Measurements from ENCODE around the gene HTR4.

HTR4 gene

DNA sequence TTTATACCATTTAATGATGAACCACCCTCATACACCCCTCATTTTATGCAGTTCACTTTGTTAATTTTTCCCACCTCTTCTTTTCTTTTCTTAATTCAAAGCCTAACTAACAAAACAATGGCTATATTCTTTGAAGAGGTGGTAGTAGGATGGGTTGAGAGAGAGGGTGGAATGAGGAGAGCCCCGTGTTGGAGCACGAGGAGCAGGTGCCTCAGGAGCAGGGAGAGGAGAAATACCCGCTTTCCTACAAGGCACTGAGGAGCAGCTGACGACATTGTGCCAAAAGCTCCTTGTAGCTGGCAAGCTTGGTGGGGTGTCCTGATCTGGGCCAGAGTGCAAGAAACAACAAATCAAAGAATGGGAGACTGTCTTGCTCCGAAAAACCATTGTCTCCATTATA is 129.6 kb downstream of the HTR4 start:
- no peak for DNase-seq

DNA sequence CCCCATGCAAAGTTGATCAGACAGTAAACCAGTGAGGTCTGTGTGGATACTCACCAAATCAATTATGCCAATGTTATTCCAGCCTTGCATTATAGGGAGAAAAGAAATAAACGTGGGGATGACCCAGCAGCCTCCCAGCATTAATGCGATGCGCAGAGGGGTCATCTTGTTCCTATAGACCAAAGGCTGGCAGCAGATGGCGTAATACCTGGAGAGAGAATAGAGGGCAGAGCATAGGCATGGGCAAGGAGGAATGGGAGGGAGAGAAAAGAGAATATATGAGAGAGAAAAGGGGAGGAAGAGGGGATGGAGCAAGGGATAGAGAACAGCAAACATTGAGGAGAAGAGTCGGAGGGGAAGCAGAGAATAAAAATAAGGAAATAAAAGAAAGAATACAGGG is 131.2 kb downstream of the HTR4 start:
- DNase-seq, result no peak

DNA sequence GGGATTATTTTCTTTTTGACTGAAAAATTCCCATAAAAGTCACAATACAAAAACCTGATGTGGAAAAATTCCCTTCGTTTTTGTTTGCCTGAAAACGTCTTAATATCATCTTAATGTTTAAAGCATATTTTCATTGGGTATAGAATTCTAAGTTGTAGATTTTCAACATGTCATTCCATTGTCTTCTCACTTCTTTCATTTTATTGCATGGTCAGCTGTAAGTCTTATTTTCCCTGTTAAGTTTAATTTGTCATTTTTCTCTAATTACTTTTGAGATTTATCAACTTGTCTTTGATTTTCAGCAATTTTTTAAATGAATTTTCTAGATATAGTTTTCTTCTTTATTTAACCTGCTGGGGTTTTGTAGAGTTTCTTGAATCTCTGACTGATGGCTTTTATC is 138.9 kb downstream of the HTR4 start:
- no peak for DNase-seq

DNA sequence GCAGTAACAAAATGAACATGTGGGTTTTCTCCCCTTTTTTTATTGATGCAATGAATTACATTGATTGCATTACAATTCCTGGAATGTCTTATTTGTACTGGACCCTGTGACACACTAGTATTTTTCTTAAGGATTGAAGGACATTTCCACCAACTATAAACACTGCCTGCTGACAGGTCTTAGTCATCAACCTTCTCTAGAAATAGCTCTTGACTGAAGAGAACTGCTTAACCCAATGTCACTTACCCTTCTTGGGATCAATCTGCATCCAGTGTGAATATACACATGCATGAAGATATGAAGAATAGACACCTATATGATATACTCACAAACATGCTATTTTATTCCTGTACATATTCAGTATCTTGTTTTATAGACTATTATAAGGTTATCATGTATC is 140.0 kb downstream of the HTR4 start:
- DNase-seq, result no peak

DNA sequence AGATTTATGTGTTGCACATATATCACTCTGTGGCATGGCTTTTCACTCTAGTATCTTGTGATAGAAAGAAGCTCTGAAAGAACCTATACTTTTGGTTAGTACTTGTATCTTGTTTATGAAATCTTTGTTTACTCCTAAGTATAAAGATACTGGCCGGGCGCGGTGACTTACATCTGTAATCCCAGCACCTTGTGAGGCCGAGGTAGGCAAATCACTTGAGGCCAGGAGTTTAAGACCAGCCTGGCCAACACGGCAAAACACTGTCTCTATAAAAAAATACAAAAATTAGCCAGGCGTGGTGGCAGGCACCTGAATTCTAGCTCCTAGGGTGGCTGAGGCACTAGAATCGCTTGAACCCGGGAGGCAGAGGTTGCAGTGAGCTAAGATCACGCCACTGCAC is 141.8 kb downstream of the HTR4 start:
- no peak for DNase-seq

DNA sequence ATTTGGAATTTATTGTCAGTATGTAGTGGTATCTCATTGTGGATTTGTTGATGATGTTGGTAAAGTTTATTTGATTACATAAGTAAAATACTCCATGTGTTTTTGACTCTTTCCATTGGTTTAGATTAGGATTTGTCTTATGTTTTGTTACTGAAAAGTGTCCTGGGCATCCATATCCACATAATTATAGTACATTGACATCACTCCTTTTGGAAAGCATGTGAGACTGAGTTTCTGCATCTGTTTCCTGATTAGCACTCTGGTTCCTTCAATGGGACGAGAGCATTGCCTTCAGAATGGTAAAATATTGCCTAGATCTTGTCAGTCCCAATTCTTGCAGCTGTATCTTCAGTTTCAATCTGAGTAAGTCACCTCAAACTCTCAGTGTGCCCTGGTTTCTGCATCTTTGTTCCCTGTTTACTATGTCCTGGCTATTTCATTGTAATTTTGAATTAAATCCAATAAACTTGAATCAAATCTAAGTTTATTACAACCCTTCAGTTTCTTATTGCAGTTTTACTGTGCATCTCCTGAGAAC is 142.4 kb downstream of the HTR4 start:
- DNase-seq, result no peak

DNA sequence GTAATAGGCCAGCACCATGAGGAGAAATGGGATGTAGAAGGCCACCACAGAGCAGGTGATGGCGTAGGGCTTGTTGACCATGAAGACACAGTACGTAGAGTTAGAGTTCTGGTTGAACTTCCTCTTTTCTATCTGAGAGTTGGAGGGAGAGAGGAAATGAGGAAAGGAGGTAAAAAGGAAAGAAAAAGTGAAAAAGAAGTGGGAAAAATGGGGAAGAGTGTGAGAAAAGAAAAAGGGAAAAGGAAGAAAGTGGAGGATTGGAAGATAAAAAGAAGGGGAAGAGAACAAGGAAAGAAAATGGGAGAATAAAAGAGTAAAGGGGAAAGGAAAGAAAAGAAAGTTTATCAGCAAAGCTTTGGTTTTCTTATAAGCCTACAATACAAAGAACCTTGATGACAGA is 144.4 kb downstream of the HTR4 start:
- no peak for DNase-seq

DNA sequence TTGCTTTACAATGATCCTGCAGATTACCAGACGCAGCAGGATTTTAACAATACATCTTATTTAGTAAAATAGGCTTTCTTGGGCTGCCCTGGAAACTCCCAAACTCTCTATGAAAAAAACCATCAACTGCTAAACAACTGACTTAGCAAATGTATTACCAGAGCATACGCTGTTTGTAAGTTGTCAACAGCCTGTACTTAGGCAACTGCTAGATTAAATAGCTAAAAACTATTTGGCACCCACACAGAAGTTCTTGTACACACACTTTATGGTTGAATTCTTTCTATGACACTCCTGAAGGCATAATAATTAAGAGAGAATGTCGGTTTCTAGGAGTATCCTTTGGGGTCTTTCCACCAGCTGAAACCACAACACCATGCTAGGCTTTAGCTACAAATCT is 146.7 kb downstream of the HTR4 start:
- no peak for DNase-seq

DNA sequence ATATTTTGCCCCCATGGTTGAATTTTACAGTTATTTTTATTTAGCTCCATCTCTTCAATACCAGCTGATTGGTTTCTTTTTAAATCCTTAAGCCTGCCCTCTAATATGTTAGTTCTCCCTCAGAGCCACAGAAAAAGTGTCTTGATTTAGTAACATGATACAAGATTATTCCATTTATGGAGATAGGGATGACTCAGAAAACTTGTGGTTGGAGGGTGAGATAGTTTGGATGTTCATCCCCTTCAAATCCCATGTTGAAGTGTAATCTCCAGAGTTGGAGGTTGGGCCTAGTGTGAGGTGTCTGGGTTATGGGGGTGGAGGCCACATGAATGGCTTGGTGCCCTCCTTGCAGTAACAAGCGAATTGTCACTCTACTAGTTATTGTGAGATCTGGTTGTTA is 154.9 kb downstream of the HTR4 start:
- DNase-seq, result no peak

DNA sequence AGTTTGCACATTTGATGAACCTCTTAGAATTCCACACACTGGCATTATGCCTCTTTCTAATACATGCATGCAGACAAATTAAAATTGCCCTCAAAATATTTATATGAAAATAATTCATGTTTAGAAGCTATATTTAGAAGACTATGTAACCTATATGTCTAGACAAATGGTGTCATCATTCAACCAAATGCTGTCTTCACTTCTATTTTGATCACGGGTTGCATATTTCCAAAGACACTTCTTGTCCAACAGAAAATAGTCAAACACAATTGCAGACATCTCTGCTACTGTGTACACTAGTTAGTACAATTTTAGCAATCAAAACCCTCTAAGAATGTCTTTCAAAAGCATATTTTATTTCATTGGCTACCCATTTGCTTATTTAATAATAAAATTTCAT is 156.6 kb downstream of the HTR4 start:
- no peak for DNase-seq

DNA sequence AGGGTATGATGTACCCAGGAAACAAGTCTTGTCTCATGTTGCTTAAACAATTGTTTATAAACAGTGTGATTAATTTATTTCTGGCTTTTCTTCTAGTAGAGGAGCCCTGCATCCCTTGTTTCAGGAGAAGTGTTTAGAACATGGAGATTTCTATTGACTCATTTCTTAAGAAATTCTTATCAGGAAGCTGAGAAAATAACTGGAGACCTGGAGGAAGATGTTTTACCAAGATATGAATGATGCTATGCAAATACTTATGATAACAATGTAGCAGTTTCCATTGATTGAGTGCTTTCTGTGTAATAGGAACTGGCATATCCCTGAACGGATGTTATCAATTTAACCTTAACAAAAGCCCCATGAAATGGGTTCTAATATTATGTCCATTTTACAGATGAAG is 162.0 kb downstream of the HTR4 start:
- no peak for DNase-seq

DNA sequence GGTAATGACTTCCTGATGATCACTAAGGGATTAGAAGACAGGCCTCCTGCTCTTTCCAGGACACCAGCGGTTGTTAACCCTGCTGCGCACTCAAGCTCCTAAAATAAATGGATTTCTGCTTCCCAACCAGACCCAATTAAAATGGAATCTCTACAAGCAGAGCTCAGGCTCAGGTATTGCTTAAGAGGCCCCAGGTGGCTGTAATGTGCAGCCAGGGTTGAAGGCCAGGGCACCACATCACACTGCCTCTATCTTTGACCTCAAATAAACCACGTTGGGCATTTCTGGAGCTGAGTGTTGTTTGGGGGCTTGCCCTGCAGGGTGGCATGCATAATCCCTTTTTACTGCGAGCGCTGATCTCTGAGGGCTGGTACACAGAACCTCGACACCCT is 162.5 kb downstream of the HTR4 start:
- DNase-seq, result no peak

DNA sequence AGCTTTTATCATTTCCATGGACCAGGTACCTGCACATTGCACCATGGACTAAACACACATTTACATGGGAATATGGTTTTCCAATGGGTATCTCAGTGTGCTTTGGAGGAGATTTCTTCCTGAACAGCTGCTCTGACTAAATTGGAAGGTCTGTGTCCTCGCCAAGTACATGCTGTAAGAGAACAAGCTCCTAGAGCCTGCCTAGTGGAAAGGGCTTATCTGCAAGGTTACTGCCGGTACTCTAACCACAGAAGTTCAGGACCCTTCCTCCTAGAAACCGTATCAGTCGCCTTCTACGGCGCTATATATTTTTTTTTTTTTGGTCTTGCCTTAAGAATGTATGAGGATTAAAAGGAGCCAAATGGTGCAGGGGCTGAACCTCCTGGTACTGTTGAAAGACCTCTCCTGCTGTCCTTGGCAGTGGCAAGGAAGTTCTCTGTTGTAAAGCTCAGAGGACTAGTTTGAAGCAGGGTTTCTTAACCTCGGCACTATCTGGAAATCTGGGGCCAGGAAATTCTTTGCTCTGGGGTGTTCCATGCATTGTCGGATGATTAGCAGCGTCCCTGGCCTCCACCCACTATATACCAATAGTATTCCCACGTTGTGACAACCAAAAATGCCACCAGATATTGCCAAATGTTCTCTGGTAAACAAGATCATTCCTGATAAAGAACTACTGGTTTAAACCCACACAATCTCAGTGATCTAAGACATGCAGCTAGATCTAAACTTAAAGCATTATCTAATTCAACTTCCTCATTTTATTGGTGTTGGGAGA is 163.1 kb downstream of the HTR4 start:
- no peak for DNase-seq

DNA sequence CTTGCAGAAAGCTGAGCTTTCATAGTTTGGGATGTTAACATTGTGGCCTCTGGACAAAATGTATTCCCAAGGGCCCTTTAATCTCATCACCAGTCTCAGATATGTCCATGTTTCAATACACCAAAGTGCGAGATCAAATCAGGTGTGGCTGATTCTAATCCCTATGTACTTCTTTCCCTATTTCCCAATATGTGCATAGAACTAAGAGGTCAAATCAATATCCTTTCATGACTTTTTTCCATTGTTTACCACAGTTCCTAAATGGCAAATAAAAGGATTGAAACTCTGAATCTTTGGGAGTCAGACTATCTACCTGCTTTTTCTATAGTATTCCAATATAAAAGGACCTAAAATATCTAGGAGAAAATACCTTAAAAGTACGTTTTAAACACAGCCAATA is 165.6 kb downstream of the HTR4 start:
- no peak for DNase-seq

DNA sequence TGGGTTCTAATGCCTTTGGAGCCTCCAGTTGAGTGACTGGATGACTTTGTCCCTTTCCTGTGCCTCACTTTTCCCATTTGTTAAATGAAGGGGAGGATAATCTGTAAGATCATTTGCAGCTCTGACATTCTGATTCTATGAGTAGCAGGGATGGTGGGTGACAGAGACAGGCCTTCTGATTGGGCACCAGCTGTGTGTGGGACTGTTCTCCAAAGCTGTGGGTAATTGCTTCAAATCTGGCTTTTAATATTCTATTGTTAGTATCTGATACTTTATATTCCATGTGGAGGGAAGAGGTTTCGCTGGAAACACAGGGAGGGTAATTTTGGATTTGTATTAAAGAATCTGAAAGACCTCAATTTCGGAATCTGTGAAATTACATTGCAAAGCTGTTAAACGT is 167.9 kb downstream of the HTR4 start:
- no peak for DNase-seq

DNA sequence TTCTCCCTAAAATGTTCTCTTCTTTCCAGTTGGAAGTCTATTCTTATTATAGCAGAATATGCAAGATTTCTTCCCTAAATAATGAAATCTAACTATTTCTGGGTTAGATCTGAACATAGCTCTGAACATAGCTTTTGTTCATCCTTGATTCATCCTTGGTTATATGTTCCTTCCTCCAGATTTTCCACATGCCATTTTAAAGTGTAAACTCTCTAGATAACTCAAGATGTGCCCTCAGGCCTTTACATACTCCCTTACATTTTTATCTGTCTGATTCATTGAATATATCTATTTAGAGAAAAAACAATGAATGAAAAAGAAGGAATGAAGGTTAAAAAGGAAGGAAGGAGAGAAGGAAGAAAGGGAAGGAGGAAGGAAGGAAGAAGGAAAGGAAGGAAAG is 169.7 kb downstream of the HTR4 start:
- no peak for DNase-seq

DNA sequence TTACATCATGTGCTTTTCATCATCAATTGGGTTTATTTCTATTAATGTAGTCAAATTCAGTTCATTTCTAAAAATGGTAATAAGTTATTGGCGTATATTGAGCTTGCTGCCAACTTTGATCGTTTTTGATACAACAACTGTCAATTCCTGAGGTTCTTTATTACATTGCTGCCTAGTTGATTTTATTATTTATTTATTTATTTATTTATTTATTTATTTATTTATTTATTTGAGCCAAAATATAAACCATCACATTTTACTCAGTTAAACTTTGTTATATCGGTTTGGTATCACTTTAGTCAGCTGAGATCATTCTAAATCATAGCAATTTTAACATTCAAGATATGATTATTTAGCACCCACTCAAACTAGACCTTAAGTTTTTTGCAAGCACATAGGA is 170.6 kb downstream of the HTR4 start:
- DNase-seq, result no peak

DNA sequence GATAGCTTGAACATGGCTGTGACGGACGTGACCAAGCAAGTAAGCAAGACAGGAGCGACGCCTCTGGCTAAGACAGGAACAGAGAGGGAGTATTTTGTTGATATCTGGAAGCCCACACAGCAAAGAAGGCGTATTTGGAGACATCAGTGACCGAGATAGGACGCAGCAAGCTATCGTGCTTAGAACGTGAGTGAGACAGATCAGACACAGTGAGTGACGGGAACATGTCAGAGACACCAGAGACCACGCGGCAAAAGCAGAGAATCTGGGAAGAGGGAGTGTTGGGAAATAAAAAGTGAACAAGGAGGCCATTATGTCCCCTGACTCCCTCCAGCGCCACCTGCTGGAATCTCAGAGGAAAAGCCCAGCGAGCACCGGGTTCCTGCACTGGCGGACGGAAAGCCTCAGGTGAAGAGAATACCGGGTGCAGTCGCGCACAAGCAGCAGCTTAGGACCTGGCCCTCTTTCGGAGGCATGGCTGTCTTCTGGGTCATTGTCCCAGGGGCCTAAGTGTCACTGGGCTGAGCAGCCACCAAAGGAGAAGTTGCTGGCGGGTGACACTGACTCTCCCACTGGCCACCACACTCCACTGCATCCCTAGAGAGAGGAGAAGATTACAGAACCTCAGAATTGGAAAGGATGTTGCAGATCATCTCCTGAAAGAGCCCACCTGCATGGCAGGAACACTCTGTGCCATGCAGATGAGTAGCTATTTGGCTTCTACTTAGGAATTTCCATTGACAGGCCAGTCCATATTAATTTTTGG is 171.4 kb downstream of the HTR4 start:
- DNase-seq, result peak; percentile 37 to 44

DNA sequence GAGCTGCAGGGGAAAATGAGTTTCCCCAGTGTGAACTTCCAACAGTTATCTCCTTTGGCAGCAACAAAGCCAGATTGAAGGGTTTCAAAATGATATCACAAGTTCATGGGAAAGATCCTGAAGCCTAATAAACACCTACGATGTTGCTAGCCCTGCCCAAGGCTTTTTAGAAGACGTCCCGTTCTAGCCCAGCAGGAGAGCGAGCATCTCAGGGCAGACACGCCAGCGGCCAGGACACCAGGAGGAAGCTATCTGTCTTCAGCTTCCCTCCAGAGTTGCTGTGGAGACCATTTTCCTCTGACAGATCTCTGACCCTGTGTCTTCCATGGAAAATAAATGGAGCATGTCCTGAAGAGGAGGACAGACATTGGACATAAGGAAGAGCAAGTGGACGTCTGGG is 172.1 kb downstream of the HTR4 start:
- DNase-seq, result no peak

DNA sequence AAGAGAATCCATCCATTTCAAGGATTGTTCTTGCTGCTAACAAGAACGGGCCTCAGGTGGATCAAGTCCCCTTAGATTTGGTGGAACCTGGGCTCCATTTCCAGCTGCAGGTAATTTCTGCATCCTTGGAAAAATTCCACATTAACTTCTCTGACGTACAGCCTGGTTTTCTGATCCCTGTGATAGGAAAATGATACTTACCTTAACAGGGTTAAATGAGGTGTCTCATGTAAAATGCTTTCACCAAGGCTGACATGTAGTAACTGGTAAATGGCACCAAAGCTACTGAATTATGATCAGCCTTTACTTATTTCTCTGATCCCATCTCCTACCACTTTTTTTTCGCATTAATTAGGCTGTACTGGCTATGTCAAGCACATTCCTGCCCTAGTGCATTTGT is 176.9 kb downstream of the HTR4 start:
- DNase-seq, result no peak

DNA sequence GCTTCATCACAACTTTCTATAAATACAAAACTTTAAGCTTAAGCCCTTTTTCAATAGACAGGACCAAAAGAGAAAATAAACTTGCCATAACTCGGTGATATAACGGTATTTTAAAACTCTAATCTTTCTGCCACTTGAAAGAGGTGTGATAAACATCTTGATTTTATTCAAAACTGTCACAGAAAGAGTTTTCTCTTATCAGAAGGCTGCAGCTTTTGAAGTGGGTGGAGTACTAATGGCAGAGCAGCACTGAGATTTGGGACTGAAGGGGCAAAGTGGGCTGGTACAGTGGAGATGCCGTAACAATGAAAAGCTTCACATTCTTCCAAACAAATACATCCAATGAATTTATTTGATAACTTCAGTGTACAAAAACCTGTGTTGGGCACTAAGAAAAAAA is 178.0 kb downstream of the HTR4 start:
- DNase-seq, result no peak

DNA sequence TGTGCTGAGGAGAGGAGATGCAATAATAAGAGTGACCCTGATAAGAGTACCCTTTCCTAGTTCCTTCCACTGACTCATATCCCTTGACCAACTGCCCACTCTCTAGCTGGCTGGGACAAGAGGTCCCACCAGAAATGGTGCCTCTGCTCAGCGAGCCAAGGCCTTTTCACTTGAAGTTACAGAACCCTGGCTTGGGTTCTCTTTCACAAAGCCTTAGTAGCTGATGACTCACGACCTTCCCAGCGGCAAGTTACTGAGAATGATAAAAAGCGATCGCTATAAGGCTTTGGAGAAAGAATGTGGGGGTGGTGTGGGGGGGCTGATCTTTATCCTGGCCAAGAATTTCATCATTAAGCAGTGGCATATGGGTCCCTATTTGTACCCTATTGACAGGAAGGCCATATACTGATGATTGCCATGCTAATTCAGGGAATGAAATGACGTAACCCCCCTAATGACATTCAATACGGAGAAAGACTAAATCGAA is 180.3 kb downstream of the HTR4 start:
- DNase-seq, result no peak

DNA sequence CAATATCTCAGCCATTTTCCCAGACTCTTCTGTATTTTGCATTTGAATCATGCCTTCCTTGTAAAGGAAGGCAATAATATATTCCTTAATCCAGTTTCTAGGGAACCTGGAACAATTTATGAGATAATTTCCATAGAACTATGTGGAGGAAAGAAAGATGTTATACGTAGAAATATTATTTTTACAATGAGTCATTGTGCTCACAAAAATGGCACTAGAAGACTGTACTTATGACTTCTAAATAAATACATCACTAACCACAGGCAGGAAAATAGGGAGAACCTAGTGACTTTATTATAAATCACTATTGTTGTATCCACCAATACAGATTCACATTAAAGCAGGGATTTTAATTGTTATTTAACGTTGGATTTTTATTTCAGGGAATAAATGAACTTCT is 182.9 kb downstream of the HTR4 start:
- no peak for DNase-seq

DNA sequence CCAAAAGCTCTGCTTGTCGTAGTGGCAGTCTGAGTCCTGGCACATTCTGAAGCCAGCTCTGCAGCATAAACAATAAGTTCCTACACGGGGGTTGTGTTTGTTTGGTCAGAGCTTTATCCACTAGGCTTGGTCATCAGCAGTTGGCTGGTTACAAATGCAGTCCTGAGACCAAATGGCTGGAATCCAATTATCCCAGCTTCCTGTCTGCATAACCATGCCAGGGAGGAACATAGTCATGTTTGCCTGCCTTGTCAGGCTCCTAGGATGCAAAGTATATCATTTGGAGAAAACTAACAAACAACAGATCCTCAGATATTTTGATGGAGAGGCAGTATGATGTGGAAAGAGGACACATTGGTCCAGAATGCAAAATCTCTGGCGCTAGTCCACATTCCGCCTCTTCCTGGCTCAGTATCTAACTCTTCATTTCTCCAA is 184.8 kb downstream of the HTR4 start:
- DNase-seq, result no peak
